ENCODE measurements around the gene MTREX.

Gene MTREX

DNA sequence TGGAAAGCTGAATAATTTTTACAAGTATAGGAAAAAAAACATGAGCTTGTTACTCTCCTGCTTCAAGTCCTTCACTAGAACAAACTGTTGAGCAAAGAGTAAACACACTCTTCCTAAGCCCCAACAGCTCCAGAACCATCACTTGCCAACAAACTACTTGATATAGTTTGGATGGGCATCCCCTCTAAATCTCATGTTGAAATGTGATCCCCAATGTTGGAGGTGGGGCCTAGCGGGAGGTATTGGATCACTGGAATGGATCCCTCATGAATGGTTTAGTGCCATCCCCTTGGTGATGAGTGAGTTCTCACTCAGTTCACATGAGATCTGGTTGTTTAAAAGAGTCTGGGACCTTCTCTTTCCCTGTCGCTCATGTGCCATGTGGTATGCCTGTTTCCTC lies 144.2 kb downstream of the MTREX start:
- TF ChIP-seq, protein P1, sequence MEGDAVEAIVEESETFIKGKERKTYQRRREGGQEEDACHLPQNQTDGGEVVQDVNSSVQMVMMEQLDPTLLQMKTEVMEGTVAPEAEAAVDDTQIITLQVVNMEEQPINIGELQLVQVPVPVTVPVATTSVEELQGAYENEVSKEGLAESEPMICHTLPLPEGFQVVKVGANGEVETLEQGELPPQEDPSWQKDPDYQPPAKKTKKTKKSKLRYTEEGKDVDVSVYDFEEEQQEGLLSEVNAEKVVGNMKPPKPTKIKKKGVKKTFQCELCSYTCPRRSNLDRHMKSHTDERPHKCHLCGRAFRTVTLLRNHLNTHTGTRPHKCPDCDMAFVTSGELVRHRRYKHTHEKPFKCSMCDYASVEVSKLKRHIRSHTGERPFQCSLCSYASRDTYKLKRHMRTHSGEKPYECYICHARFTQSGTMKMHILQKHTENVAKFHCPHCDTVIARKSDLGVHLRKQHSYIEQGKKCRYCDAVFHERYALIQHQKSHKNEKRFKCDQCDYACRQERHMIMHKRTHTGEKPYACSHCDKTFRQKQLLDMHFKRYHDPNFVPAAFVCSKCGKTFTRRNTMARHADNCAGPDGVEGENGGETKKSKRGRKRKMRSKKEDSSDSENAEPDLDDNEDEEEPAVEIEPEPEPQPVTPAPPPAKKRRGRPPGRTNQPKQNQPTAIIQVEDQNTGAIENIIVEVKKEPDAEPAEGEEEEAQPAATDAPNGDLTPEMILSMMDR (IDR thresholded peaks at IDR 0.05; ENCODE audit: insufficient read depth, low read length, missing control alignments): no peak
- CTCF ChIA-PET: interaction anchor here (1.0 kb wide), 1 partner anchor 13 kb away, joined by 3 read pairs; no protein-coding TSS in a partner anchor

DNA sequence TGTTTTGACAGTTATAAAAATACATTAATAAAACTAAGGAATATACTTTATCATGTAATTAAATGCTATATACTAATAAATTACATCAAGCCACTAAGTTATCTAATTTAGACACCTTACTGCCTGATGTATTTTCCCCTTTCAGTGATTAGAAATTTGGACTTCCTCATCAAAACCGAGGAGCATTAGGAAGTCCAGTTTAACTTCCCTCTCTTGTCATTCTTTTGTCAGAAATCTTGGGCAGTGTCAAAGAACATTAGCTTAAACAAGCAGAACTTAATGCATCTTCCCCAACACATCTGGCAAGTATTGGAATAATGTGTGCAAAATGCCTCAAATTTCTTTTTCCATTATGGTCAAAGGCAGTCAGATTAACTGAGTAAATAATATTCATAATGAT lies 145.4 kb downstream of the MTREX start:
- CTCF ChIA-PET: no interaction called here
- POLR2A ChIA-PET: no interaction called here
- H3K4me3 ChIP-seq (ENCODE audit: low read depth, low read length): no peak overlapping the region
- TF ChIP-seq, protein P1 (IDR thresholded peaks at IDR 0.05; ENCODE audit: insufficient read depth, low read length, missing control alignments): no peak
- no peak for DNase-seq (ENCODE audit: low read depth, low spot score)

More for the DNA sequence above, 144.2 kb downstream of the MTREX start:
- POLR2A ChIA-PET: no interaction called here
- H3K4me3 ChIP-seq (ENCODE audit: low read depth, low read length): no peak overlapping the region
- DNase-seq (ENCODE audit: low read depth, low spot score): no peak

DNA sequence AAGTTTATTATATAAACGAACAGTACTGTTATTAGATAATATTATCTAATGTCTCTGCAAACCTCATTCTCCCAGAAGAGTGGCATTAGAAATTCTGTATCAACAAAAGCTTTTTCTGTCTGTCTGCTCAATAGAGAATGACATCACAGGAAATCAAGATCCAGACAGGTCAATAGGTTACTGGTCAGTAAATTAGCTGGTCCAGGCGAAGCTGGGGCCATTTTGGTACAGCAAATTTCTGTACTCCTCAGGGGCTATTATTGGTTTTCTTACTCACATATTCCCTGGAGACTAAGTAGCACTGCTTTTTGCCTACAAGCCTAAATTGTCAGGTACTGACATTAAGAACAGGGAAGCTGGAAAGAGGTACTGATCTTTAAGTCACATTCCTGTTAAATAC lies 146.5 kb downstream of the MTREX start:
- ChIA-PET POLR2A (no interaction called here), CTCF (interaction anchor here (0.7 to 1.3 kb wide), 2 partner anchors 39 to 238 kb away, joined by 3 read pairs; no protein-coding TSS in a partner anchor)
- no peak for DNase-seq (ENCODE audit: low read depth, low spot score)
- no peak overlapping the region for H3K4me3 ChIP-seq (ENCODE audit: low read depth, low read length)
- TF ChIP-seq, protein P1 (IDR thresholded peaks at IDR 0.05; ENCODE audit: insufficient read depth, low read length, missing control alignments): no peak

- TF ChIP-seq, protein P1 (IDR thresholded peaks at IDR 0.05; ENCODE audit: insufficient read depth, low read length, missing control alignments): no peak
- ChIA-PET POLR2A (no interaction called here), CTCF (interaction anchor here (1.1 to 2.0 kb wide), 4 partner anchors 9 to 237 kb away, joined by 3 to 7 read pairs (median 3); no protein-coding TSS in a partner anchor)
- no peak for DNase-seq (ENCODE audit: low read depth, low spot score)
- H3K4me3 ChIP-seq (ENCODE audit: low read depth, low read length): no peak overlapping the region
These were observed 148.6 kb downstream of the MTREX start for GRCh38 chr5:55456216-55456895.

DNA sequence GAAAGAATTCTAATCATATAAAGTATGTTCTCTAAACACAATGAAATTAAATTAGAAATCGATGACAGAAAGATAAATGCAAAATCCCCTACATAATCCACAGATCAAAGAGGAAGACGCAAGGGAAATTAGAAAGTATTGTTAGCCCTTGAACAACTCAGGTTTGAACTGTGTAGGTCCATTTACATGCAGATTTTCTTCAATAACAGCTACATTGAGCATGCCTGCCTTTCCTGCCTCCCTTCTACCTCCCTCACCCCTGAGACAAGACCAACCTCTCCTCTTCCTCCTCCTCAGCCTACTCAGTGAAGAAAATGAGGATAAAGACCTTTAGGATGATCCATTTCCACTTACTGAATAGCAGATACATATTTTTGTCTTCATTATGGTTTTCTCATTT lies 151.8 kb downstream of the MTREX start:
- ChIA-PET CTCF (interaction anchor here (1.3 kb wide), 1 partner anchor 232 kb away, joined by 4 read pairs; no protein-coding TSS in a partner anchor), POLR2A (no interaction called here)
- H3K4me3 ChIP-seq (ENCODE audit: low read depth, low read length): no peak overlapping the region
- no peak for DNase-seq (ENCODE audit: low read depth, low spot score)
- TF ChIP-seq, protein P1 (IDR thresholded peaks at IDR 0.05; ENCODE audit: insufficient read depth, low read length, missing control alignments): no peak

DNA sequence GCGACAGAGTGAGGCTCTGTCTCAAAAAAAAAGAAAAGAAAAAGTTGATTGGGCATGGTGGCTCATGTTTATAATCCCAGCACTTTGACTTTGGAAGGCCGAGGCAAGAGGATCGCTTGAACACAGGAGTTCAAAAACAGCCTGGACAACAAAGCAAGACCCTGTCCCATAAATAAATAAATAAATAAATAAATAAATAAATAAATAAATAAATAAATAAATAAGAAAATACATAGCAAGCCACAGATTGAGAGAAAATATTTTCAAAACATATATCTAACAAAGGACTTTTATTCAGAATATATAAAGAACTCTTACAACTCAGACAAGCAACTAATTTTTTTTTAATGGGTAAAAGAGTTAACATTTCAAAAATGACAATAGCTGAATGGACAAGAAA lies 155.8 kb downstream of the MTREX start:
- H3K4me3 ChIP-seq (ENCODE audit: low read depth, low read length): no peak overlapping the region
- CTCF ChIA-PET: no interaction called here
- TF ChIP-seq, protein P1 (IDR thresholded peaks at IDR 0.05; ENCODE audit: insufficient read depth, low read length, missing control alignments): no peak
- POLR2A ChIA-PET: interaction anchor here (0.6 to 0.7 kb wide), 2 partner anchors 21 to 52 kb away, joined by 3 to 5 read pairs; no protein-coding TSS in a partner anchor
- DNase-seq (ENCODE audit: low read depth, low spot score): no peak

All from AG04449 (cell line).